GM18873 (cell line): Measurements from ENCODE around the gene DNAH9.

ENCODE experiments used
- ATAC-seq: cut with Tn5 transposase; IDR thresholded peaks from one replicate; pipeline ENCODE4 v1.9.1; 2021; ENCODE audit warnings: mild to moderate bottlenecking, moderate library complexity, moderate number of reproducible peaks; ENCODE audit not compliant: unreplicated experiment, low FRiP score

Gene DNAH9

DNA sequence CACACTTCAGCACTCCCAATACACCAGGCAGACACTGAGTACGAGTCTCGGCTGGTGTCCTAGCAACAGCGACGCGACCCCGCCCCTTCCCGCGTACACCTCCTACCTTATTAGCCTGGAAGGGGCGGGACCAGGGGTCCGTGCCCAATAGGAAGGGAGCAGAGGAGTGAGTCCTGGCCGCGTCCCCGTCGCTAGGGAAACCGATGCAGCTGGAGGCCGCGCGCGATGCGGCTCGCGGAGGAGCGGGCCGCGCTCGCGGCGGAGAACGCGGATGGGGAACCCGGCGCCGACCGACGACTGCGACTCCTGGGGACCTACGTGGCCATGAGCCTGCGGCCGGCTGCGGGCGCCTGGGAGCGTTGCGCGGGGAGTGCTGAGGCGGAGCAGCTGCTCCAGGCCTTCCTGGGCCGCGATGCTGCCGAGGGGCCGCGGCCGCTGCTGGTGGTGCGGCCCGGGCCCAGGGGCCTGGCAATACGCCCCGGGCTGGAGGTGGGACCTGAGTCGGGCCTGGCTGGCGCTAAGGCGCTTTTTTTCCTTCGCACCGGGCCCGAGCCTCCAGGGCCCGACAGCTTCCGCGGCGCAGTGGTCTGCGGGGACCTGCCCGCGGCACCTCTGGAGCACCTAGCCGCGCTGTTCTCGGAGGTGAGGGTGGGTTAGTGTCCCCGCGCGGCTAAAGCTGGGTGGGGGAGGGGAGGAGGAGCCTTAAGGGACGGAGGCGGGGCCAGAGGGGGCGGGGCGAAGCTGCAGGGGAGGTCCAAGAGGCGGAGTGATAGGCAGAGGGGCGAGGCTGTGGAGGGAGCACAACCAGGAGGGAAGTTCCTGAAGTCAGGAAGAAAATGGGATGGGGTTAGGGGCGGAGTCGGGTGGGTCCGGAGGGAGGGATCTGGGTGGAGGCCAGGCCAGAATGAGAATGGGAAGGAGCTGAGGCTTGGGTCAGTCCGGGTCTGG lies at the start of gene DNAH9:
Gene DNAH9 (plus strand): TSS at position 197 of the 948 bp plus-strand sequence. CDS start 29 bp downstream, at position 226.
- no peak for ATAC-seq

GRCh38 chr17:11550431-11550830 lies 47.8 kb upstream of the DNAH9 start:
- ATAC-seq = no peak

- ATAC-seq = no peak
Observed at GRCh38 chr17:11551442-11551841, 46.8 kb upstream of the DNAH9 start.

GRCh38 chr17:11553135-11553534 lies 45.1 kb upstream of the DNAH9 start:
- no peak for ATAC-seq

DNA sequence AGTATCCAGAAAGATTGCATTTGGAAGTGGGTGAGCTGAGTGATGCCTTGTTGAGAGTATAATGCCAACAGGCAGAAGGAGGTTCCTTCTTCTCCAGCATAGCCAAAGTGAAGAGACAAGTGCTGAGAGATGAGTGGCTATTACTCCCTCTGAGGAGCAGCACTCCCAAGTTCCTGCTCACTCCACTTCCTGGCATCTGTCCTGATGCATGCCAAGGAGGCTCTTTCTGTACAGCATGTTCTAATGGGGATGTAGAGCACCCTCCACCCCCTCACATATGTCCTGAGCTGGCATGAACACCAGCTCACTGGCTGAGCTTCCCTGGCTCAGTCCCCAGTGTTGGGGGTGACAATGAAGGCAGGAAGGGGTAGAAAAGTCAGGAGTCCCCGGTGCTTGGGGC lies 44.2 kb upstream of the DNAH9 start:
- no peak for ATAC-seq

DNA sequence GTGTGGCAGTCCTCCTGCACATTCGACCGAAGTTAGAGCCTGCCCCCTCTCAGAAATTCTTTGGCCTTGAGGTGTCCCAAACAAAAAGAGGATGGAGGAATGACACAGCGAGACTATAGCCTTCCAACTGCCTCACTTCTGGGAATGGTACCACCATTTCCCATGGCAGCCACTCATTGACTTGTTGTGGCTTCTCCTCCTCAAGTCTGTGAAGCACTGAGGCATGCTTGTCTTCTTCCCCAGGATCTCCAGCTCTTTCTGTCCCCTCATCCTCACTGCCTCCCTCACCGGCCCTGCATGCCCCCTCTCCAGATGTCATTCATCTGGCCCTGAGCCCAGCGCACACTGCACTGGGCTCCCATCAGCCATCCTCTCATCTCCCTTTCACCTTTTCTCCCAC lies 43.7 kb upstream of the DNAH9 start:
- ATAC-seq = no peak

DNA sequence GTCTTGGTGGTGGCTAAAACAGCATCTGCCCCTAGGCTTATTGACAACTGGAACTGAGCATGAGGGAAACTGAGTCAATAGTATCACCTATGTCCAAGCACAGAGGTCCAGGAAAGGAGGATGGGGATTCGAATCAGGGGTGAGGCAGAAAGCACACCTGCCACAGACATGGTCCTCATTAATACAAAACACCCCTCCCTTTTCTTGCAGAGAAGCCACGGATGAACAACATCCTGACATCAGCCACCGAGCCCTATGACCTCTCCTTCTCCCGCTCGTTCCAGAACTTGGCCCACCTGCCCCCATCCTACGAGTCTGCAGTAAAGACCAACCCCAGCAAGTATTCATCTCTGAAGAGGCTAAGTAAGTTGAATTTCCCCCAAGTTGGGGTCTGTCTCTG lies 42.7 kb upstream of the DNAH9 start:
- no peak for ATAC-seq

GRCh38 chr17:11557727-11558452 lies 40.4 kb upstream of the DNAH9 start:
- no peak for ATAC-seq

- no peak for ATAC-seq
Observed at GRCh38 chr17:11558681-11559234, 39.5 kb upstream of the DNAH9 start.

DNA sequence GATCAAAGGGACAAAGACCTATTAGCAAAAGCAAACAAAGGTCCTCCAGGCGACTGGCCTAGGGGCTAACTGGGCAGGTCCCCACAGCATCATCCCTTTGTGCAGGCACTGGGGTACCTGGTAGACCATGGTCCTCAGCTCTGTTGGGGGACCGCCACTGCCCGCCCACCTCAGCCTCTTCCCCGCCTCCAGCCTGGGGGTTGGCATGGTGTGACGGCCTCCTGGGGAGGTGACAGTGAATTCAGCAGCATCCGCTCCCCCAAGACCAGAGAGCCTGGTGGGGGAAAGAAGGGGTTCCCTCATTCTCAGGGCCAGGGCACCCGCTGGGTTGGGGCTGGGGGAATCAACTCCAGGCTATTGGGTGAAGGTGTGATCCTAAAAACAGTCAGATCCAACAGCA lies 38.7 kb upstream of the DNAH9 start:
- ATAC-seq = no peak

GRCh38 chr17:11561281-11561680 lies 37.0 kb upstream of the DNAH9 start:
- ATAC-seq = no peak

GRCh38 chr17:11561702-11562101 lies 36.6 kb upstream of the DNAH9 start:
- ATAC-seq = no peak

DNA sequence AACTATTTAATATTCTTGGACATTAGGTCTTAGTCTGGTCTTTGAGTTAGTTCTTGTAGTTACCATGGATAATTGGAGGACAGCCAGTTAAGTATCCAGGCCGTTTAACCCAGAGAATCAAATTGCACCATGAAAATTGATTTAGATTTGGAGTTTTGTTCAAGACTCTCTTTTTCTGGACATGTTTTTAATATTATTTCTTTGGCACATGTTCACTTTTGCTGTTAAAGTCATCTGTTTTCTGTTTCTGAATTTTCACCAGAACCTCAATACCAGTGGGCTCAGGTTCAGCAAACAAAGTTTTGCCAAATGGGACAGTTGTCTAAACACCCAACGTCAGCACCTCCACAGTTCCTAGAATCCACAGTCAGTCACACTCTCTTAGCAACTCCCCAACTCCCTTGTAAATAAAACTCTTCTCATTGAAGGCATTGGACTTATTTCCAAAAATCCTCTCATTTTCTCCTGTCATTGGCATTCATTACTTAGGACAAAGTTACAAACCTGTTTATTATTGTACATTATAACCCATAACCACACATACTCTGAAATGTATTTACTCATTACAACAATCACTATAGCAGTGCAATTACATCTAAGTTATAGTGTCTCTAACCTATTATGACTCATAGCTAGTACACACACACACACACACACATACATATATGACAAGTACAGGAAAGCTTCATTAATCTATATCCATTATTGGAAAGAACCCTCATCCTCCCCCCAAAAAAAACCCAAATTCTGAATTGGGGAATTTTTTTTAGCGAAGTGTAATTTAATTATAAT lies 33.5 kb upstream of the DNAH9 start:
- no peak for ATAC-seq

DNA sequence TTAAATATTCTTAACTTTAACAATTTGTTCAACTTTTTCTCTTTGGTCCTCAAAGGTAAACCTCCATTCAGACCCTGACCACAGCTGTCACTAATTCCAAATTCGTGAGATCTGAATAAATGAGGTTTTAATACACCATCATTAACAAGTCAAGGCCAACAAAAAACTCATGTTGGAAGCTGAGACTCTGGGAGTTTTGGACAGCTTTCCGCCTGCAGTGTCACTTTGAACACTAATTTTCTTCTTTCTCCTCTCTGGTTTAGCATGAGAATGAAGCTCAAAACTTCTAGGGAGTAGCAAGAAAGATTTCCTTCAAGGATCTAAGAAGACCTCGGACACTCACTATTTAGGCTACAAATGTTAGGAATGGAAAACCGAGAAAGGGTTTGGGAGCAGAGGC lies 32.7 kb upstream of the DNAH9 start:
- ATAC-seq = no peak

DNA sequence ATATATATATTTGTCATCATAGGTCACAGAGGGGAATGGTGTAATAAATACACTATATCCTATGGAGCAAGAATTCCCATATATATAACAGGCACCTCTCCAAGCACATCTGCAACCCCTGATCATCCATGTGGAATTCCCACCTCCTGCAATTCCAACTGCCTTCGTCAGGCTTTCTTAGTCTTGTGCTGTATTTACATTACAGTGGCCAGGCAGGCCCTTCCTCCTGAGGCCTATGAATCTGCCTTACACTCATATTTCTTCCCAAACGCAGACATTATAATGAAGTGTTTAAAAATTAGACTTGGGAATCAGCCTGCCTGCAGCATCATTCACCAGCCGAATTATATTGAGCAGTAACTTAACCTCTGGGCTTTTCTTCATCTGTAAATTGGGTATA lies 19.3 kb upstream of the DNAH9 start:
- ATAC-seq = no peak

DNA sequence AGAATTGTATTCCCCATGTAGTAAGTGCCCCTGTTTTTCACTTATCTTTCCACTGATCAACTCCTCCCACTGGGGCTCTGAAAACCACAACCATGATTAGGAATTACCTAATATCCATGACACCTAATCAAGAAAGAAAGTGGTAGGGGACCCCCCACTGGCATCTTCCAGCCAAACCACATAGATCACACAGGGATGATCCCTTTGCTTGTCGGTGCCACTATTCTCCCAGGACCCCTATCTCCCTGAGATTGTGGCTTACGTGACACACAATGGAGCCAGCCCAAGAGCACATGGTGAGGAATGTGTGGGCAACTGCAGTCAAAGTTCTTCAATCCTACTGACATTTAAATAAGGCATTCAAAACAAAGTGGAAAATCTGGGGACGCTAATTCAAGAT lies 17.6 kb upstream of the DNAH9 start:
- ATAC-seq = no peak

GRCh38 chr17:11582217-11582616 lies 16.1 kb upstream of the DNAH9 start:
- no peak for ATAC-seq

DNA sequence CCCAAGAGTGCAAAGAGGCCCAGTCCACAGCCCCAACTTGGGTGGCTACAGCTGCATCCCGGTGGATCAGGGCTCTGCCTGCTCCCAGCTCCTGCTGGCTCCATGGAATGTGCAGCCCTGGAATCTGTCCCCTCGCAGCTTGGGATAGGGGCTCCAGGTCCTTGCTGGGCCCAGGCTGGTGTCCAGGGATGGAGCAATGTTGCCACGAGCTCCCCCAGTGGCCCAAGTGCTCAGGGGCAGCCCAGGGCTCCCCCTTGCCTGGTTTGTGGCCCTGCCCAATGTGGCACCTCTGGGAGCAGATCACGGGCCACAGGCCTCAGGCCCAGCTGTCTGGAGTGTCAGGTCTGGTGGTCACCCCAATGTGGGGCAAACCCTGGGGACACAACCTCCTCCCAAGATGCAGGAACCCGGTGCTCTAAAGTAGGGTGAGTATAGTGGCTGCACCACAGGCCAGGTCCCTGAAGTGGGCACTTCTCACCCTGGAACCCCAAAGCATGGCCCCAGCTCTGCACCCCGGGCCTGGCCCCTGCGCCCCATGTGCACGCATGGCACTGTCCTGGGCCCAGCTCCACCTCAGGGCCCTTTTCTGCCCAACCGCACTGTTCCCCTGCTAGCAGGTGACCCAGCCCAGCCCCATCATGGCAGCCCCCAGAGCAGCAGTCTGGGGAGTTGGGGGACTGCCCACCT lies 14.8 kb upstream of the DNAH9 start:
- no peak for ATAC-seq

- no peak for ATAC-seq
Observed at GRCh38 chr17:11589716-11590115, 8.6 kb upstream of the DNAH9 start.

GRCh38 chr17:11601661-11602060 lies 3.4 kb downstream of the DNAH9 start:
- no peak for ATAC-seq
